A549 (cell line): Measurements from ENCODE around the gene ADORA1. TPM values are rescaled to one million over a fixed set of nuclear protein-coding genes. Genes with fewer than 3 reads are reported as not detected.

Experiments
- ATAC-seq, 2 experiments: fragments of 200-7000 bp in 1 of 2; fragments of >200 bp in 1 of 2; cut with Nextera tagmentation in 1 of 2; cut with Tn5 transposase in 1 of 2; 3 replicates each; pipeline versions ENCODE4 v1.8.0 to v1.9.1; 2018 to 2020; ENCODE audit warnings: mild to moderate bottlenecking in 1 of 2, moderate library complexity in 1 of 2
- CTCF ChIA-PET: fragments of 300-600 bp; sonication (Branson Sonifier 250); formaldehyde crosslinking; extraction: SDS; loops from one replicate; lab custom pipeline; 2021; ENCODE audit warnings: antibody characterized with exemption, inconsistent platforms; lab: Yijun Ruan, JAX
- POLR2A ChIA-PET: fragments of 350-600 bp; formaldehyde crosslinking; extraction: SDS; loops from one replicate; lab custom pipeline; 2021; ENCODE audit warnings: antibody characterized with exemption, inconsistent platforms; lab: Yijun Ruan, JAX
- DNase-seq, 2 experiments: peaks; one replicate each; pipeline versions ENCODE4 v3.0.0 to v3.0.0-alpha.2; 2011 to 2016; ENCODE audit warnings: low read depth in 1 of 2, low spot score in 1 of 2
- FAIRE-seq: peaks from 2 replicates; lab custom pipeline; 2011; peaks lifted over from hg19 to GRCh38; lab: Jason Lieb, UNC
- H3K27ac ChIP-seq, 2 experiments: fragments of >200 bp; sonication (Bioruptor Twin); formaldehyde crosslinking; 3 replicates each; pipeline ENCODE4 v1.5.1; 2016 to 2017
- H3K4me1 ChIP-seq: fragments of >200 bp; sonication (Bioruptor Twin); formaldehyde crosslinking; 3 replicates; pipeline ENCODE4 v1.6.1; 2016
- H3K4me2 ChIP-seq: fragments of >200 bp; sonication (Bioruptor Twin); formaldehyde crosslinking; 3 replicates; pipeline ENCODE4 v1.6.1; 2016
- H3K4me3 ChIP-seq: fragments of >200 bp; sonication (Bioruptor Twin); formaldehyde crosslinking; 3 replicates; pipeline ENCODE4 v1.5.1; 2016
- H3K9me3 ChIP-seq: fragments of >200 bp; sonication (Bioruptor Twin); formaldehyde crosslinking; 3 replicates; pipeline ENCODE4 v1.6.1; 2016
- CBX2 ChIP-seq: fragments of 200-600 bp; sonication (generic); IDR thresholded peaks from 2 replicates; pipeline ENCODE4 v1.6.1; 2016; ENCODE audit warnings: low read depth, mild to moderate bottlenecking, borderline replicate concordance
- CBX8 ChIP-seq: fragments of 200-600 bp; sonication (generic); IDR thresholded peaks from 2 replicates; pipeline ENCODE4 v1.6.1; 2016
- CEBPB ChIP-seq, 2 experiments: fragments of >200 bp in 1 of 2; sonication (Bioruptor Twin) in 1 of 2; formaldehyde crosslinking in 1 of 2; IDR thresholded peaks; 2 replicates each; pipeline ENCODE4 v1.6.1; 2012 to 2016
- CHD2 ChIP-seq: fragments of 150-350 bp; IDR thresholded peaks from 2 replicates; pipeline ENCODE4 v1.6.1; 2014; ENCODE audit warnings: low read length; ENCODE audit not compliant: partially characterized antibody
- CHD4 ChIP-seq: fragments of 200-600 bp; sonication (generic); IDR thresholded peaks from 2 replicates; pipeline ENCODE4 v1.6.1; 2016; ENCODE audit warnings: antibody characterized with exemption, mild to moderate bottlenecking, borderline replicate concordance
- EHMT2 ChIP-seq: fragments of 200-600 bp; sonication (generic); IDR thresholded peaks from 2 replicates; pipeline ENCODE4 v1.6.1; 2016; ENCODE audit warnings: antibody characterized with exemption, low read depth, mild to moderate bottlenecking, moderate library complexity
- EP300 ChIP-seq, 2 experiments: fragments of >200 bp; sonication (Bioruptor Twin); formaldehyde crosslinking; IDR thresholded peaks; 2 replicates in 1 of 2; 3 replicates in 1 of 2; pipeline ENCODE4 v1.6.1; 2016 to 2017
- ESRRA ChIP-seq: fragments of 150-350 bp; IDR thresholded peaks from 2 replicates; pipeline ENCODE4 v1.6.1; 2014; ENCODE audit warnings: mild to moderate bottlenecking, low read length, borderline replicate concordance
- FOSB ChIP-seq: fragments of 250-450 bp; sonication (Bioruptor Pico); IDR thresholded peaks from 2 replicates; pipeline ENCODE4 v1.5.0; 2020; ENCODE audit warnings: mild to moderate bottlenecking, moderate library complexity
- FOSL2 ChIP-seq, 2 experiments: fragments of 450-650 bp in 1 of 2; fragments of >200 bp in 1 of 2; sonication (Bioruptor Twin) in 1 of 2; formaldehyde crosslinking; IDR thresholded peaks; 2 replicates each; pipeline versions ENCODE4 v1.5.0 to v1.6.1; 2016 to 2020; ENCODE audit warnings: mild to moderate bottlenecking in 1 of 2, moderate library complexity in 1 of 2
- HEYL ChIP-seq: fragments of 250-450 bp; sonication (Bioruptor Pico); IDR thresholded peaks from 2 replicates; pipeline ENCODE4 v1.8.0; 2021; ENCODE audit warnings: mild to moderate bottlenecking, moderate library complexity
- HOXB13 ChIP-seq: fragments of 250-450 bp; sonication (Bioruptor Pico); IDR thresholded peaks from 2 replicates; pipeline ENCODE4 v1.5.0; 2020; ENCODE audit warnings: low read depth, mild to moderate bottlenecking, moderate library complexity
- JUNB ChIP-seq: fragments of >200 bp; sonication (Bioruptor Twin); formaldehyde crosslinking; IDR thresholded peaks from 2 replicates; pipeline ENCODE4 v1.6.1; 2016
- KDM5A ChIP-seq: fragments of 200-600 bp; sonication (generic); IDR thresholded peaks from 2 replicates; pipeline ENCODE4 v1.6.1; 2016; ENCODE audit warnings: antibody characterized with exemption, mild to moderate bottlenecking
- MAFK ChIP-seq: fragments of 450-650 bp; IDR thresholded peaks from 2 replicates; pipeline ENCODE4 v1.6.1; 2014; ENCODE audit not compliant: partially characterized antibody
- MYC ChIP-seq: IDR thresholded peaks from 2 replicates; pipeline ENCODE4 v1.6.1; 2012; ENCODE audit warnings: mild to moderate bottlenecking, inconsistent platforms, low read length, improper control_type of control experiment, borderline replicate concordance
- NR3C1 ChIP-seq: fragments of >200 bp; sonication (Bioruptor Twin); formaldehyde crosslinking; IDR thresholded peaks from 3 replicates; pipeline ENCODE4 v1.6.1; 2017
- PHF8 ChIP-seq: fragments of 200-600 bp; sonication (generic); IDR thresholded peaks from 2 replicates; pipeline ENCODE4 v1.6.1; 2016; ENCODE audit warnings: low read depth, mild to moderate bottlenecking, antibody characterized with exemption, moderate library complexity, borderline replicate concordance
- POLR2A ChIP-seq: IDR thresholded peaks from 2 replicates; pipeline ENCODE4 v1.6.1; 2012; ENCODE audit warnings: mild to moderate bottlenecking, low read length
- POLR2AphosphoS2 ChIP-seq: conservative IDR thresholded peaks from 2 replicates; pipeline ENCODE4 v1.6.1; 2012; ENCODE audit warnings: low read length, improper control_type of control experiment, inconsistent platforms
- RAD21 ChIP-seq, 2 experiments: fragments of >200 bp in 1 of 2; sonication (Bioruptor Twin) in 1 of 2; formaldehyde crosslinking in 1 of 2; IDR thresholded peaks in 1 of 2; conservative IDR thresholded peaks in 1 of 2; 2 replicates in 1 of 2; 3 replicates in 1 of 2; pipeline ENCODE4 v1.6.1; 2012 to 2018; ENCODE audit warnings: inconsistent platforms in 1 of 2
- RCOR1 ChIP-seq: fragments of 150-350 bp; IDR thresholded peaks from 2 replicates; pipeline ENCODE4 v1.6.1; 2014; ENCODE audit warnings: antibody characterized with exemption, low read length, low read depth
- REST ChIP-seq: fragments of 200-600 bp; sonication (generic); IDR thresholded peaks from 2 replicates; pipeline ENCODE4 v1.6.1; 2016; ENCODE audit warnings: antibody characterized with exemption, mild to moderate bottlenecking, moderate library complexity
- RFX5 ChIP-seq: fragments of 450-650 bp; IDR thresholded peaks from 2 replicates; pipeline ENCODE4 v1.7.1; 2014; ENCODE audit warnings: antibody characterized with exemption, mild to moderate bottlenecking, moderate library complexity
- RNF2 ChIP-seq: fragments of 200-600 bp; sonication (generic); IDR thresholded peaks from 2 replicates; pipeline ENCODE4 v1.6.1; 2016; ENCODE audit warnings: low read depth, mild to moderate bottlenecking, antibody characterized with exemption, moderate library complexity, borderline replicate concordance
- USF2 ChIP-seq: fragments of 450-650 bp; IDR thresholded peaks from 2 replicates; pipeline ENCODE4 v1.6.1; 2014; ENCODE audit warnings: antibody characterized with exemption
- ZFP36 ChIP-seq: fragments of 450-650 bp; IDR thresholded peaks from 2 replicates; pipeline ENCODE4 v1.6.1; 2014; ENCODE audit warnings: borderline replicate concordance; ENCODE audit not compliant: partially characterized antibody
- ZNF302 ChIP-seq: fragments of 250-450 bp; sonication (Bioruptor Pico); IDR thresholded peaks from 2 replicates; pipeline ENCODE4 v1.9.0; 2021; ENCODE audit warnings: inconsistent platforms, mild to moderate bottlenecking, moderate library complexity
- WGBS: methylation state at CpG from one replicate; pipeline ENCODE4 v1.1.6; 2017; ENCODE audit errors: missing lambda C conversion rate; 5-methylcytosine and 5-hydroxymethylcytosine counted together
- polyA plus RNA-seq, 4 experiments: library from polyadenylated mRNA; depleted of rRNA in 3 of 4; stranded (reverse); fragments of >200 nt; fragmentation: RNase III in 1 of 4; extraction: RNeasy Plus Mini Kit Qiagen cat#74134 plus additional on column Dnase treatment in 1 of 4; gene quantifications; 2 replicates in 3 of 4; 3 replicates in 1 of 4; pipeline ENCODE4 v1.2.3, GENCODE V29; 2011 to 2017

ADORA1 gene
- polyA plus RNA-seq, 2 of the 4 experiments (the other 2 are of a cell fraction): 0.48 to 2.4 TPM

GRCh38 chr1:203168991-203169390, 41.5 kb downstream of the ADORA1 start:
- Histone ChIP-seq H3K4me3 (no peak overlapping the region), H3K9me3 (no peaks in the 10 kb centered on the region), H3K4me1 (0 out of 3 replicates have a peak, but pooled peaks cover 4% of the 10 kb centered on the region), H3K4me2 (no peak overlapping the region), H3K27ac (no peak overlapping the region)
- ChIA-PET CTCF (interaction anchor here (0.7 to 13.2 kb wide), 8 partner anchors 10 to 130 kb away, joined by 3 to 188 read pairs (median 36); partner anchors contain the start of gene ADORA1), POLR2A (no interaction called here)
- ATAC-seq (no peak), FAIRE-seq (no peak), DNase-seq (no peak)
- 70% methylated on average over 9 of the region's 9 CpGs for WGBS
- TF ChIP-seq CHD2: no peak
- TF ChIP-seq CHD4: no peak
- no peak for TF ChIP-seq CBX8
- TF ChIP-seq EHMT2: no peak
- TF ChIP-seq HOXB13 (CRISPR knock-in tag): no peak
- TF ChIP-seq HEYL (CRISPR knock-in tag): no peak
- TF ChIP-seq PHF8: no peak
- TF ChIP-seq POLR2A: no peak
- no peak for TF ChIP-seq ZFP36
- TF ChIP-seq FOSL2 (IDR thresholded peaks at IDR 0.05): no peak
- no peak for TF ChIP-seq FOSL2 (CRISPR knock-in tag; IDR thresholded peaks at IDR 0.05)
- no peak for TF ChIP-seq MAFK
- TF ChIP-seq CEBPB (IDR thresholded peaks at IDR 0.05): no peak
- TF ChIP-seq CBX2: no peak
- TF ChIP-seq RNF2: no peak
- no peak for TF ChIP-seq NR3C1
- TF ChIP-seq EP300 (IDR thresholded peaks at IDR 0.05): no peak
- TF ChIP-seq ESRRA: no peak

DNA sequence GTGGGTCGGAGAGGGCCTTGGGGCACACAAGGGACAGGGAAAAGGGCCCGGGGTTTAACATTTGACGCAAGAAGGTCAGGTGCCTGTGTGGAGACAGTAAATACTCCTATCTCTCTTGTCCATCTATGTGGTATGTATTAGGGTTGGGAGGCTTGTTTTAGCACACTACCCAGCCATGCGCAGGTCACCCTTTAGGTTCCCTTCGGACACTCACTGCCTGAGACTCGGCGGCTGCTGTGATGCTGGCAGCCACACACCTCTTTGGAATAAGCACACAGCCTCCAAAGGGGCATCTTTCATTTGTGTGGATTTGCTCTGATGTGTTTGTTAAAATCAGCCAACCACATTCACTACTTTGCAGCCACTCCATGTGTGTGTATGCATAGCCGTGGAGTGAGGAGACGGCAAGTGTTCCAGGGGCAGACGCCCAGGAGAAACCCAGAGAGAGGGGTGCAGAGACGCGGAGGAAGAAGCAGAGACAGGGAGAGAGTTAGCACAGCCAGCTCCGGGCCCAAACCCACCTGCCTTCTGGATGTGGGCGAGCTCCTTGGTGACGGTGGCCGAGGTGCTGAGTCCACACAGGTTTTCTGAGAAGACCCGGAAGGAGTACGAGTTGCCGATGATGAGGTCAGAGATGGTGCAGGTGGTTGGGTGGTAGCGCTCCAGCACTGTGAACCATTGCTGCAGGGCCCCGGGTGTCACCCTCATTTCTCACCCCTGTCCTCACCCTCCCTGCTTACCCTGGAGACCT, 42.4 kb downstream of the ADORA1 start:
- Histone ChIP-seq H3K27ac (no peak overlapping the region), H3K4me2 (no peak overlapping the region), H3K4me1 (0 out of 3 replicates have a peak, but pooled peaks cover 4% of the 10 kb centered on the region), H3K9me3 (no peaks in the 10 kb centered on the region), H3K4me3 (no peak overlapping the region)
- DNase-seq (no peak), ATAC-seq (no peak), FAIRE-seq (no peak)
- CTCF ChIA-PET: interaction anchor here (0.7 to 13.2 kb wide), 11 partner anchors 9 to 130 kb away, joined by 3 to 188 read pairs (median 17); partner anchors contain the start of gene ADORA1
- WGBS: 71% methylated on average over 21 of the region's 21 CpGs
- POLR2A ChIA-PET: no interaction called here
- TF ChIP-seq CHD4: no peak
- no peak for TF ChIP-seq PHF8
- no peak for TF ChIP-seq CHD2
- TF ChIP-seq NR3C1: no peak
- no peak for TF ChIP-seq KDM5A
- no peak for TF ChIP-seq POLR2AphosphoS2
- TF ChIP-seq ZNF302 (CRISPR knock-in tag): no peak
- no peak for TF ChIP-seq EP300 (IDR thresholded peaks at IDR 0.05)

DNA sequence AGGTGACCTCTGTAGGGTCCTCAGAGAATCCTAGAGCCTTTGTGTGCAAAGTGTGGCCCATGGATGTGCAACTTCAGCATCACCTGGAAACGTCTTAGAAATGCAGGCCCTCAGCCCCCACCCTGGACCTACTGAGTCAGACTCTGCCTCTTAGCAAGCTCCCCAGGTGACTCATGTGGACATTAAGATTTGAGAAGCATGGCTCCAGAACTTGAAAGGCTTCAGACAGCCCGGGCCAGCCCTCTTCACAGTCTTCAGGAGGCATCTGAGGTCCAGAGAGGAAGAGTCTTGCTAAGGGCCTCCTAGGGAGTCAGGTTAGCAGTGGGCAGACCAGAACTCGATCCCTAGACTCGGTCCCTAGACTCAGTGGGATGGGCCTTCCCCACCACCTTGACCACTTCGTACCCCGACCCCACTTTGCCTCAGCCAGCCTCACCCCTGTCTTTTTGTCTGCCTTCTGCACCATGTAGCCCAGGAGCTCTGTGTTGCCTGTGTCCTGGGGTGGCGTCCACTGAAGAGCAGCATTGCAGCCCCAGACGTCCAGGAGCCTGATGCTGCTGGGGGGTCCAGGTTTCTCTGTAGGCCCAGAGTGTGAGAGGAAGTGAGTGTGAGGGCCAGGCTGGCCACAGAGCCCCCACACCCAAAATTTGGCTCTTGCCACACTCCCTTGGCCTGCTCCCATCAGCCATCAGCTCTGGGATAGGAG, 43.3 kb downstream of the ADORA1 start:
- H3K4me1 ChIP-seq: peaks cover 7% of the 10 kb centered on the region; the same call in 1 of the 3 replicates
- H3K27ac ChIP-seq: no peak overlapping the region
- POLR2A ChIA-PET: no interaction called here
- WGBS: 26% methylated on average over 8 of the region's 8 CpGs
- no peak for TF ChIP-seq USF2
- no peak for TF ChIP-seq KDM5A
- no peak for TF ChIP-seq ZNF302 (CRISPR knock-in tag)
- no peak for TF ChIP-seq JUNB
- TF ChIP-seq REST: no peak
- TF ChIP-seq RAD21 (conservative IDR thresholded peaks at IDR 0.05 in 1 of 2, IDR thresholded peaks at IDR 0.05 in 1 of 2): no peak
- no peak for TF ChIP-seq FOSB (CRISPR knock-in tag)
- TF ChIP-seq NR3C1: no peak
- TF ChIP-seq MYC: no peak
- no peak for TF ChIP-seq RCOR1
- TF ChIP-seq RFX5: no peak
- TF ChIP-seq, all 56 proteins: peak for 0
- CTCF ChIA-PET: interaction anchor here (1.0 to 13.2 kb wide), 16 partner anchors 9 to 131 kb away, joined by 3 to 188 read pairs (median 12); partner anchors contain the start of gene ADORA1
- DNase-seq (no peak), ATAC-seq (no peak), FAIRE-seq (no peak)
- Histone ChIP-seq H3K9me3 (no peaks in the 10 kb centered on the region), H3K4me2 (no peak overlapping the region), H3K4me3 (no peak overlapping the region)
